OCI-M2 (cell line): ENCODE measurements around the gene AFF4.

Experiments
- DNase-seq: peaks from one replicate; lab custom pipeline; 2025; ENCODE audit not compliant: unreplicated experiment; lab: John Stamatoyannopoulos, UW

Gene AFF4

DNA sequence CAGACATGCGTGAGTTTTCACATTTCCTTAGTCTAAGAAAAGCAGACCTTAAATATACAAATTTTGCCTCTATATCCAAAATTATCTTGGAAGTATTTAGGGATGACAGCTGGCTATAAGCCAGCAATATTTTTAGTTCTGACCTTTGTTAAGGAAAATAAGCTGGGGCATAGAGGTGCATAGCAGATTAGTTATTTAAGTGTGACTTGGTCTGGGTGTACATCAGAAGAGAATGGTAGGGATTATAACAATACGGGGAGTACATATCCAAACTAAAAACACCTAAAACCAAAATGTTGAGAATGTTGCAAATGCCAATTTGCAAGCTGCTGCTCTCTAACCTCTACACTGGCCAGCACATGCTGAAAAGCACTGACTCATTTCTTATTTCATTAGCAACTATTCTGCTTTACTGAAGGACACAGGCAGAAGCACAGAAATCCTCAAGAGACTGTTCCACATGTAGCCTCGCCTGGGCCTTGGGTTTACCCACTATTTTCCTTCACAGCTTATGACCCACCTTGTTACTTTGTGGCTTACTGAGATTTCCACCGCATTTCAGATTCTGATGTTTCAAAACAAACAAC lies 67.6 kb downstream of the AFF4 start:
- no peak for DNase-seq

DNA sequence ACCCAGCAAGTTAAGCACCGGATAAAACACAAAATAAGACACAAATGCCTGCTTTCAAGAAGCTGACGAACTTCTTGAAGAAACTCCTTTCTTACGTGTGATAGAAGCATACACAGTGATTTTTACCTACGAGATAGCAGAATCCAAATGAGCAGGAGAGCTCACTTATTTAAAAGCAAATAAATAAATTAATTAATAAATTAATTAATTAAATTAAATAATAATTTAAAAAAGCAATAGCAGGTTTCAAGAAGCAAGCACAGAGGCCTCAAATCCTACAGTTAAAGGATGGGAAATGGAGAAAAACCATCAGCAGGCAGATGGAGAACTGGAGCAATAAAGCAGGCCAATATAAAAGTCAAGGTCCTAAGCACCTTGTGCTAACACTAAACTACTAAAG lies 72.6 kb downstream of the AFF4 start:
- DNase-seq: no peak

DNA sequence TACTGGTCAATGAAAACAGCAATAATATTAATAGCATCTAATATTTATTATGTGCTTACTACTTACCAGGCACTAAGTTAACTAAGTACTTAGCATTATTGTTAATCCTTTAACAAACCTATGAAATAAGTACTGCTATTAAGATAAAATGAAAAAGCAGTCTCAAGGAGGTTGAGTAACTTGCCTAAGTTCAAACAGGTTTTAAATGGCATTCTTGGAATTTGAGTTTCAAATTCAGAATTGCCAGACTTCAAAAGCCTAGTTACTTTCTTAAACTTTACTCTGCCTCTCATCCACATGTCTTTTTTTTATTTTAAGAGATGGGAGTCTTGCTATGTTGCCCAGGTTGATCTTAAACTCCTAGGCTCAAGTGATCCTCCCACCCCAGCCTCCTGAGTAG lies 73.9 kb downstream of the AFF4 start:
- no peak for DNase-seq

DNA sequence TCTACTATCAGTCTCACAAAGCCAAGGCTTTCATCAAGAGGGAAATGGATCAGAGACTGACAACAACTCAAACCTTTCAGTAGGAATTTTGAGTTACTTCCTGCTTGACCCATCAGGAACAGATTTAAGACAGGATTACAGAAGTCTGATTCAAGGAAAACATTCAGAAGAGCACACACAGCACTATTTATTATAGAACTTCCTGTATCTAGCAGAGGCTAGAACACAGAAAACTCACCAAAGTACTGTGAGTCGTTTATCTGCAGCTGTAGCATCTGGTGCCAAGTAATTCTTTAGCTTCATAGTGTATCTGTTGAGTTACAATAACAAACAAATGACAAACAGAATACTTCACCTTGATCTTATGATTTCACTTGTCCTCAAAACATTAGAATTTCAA lies 76.2 kb downstream of the AFF4 start:
- DNase-seq: no peak

DNA sequence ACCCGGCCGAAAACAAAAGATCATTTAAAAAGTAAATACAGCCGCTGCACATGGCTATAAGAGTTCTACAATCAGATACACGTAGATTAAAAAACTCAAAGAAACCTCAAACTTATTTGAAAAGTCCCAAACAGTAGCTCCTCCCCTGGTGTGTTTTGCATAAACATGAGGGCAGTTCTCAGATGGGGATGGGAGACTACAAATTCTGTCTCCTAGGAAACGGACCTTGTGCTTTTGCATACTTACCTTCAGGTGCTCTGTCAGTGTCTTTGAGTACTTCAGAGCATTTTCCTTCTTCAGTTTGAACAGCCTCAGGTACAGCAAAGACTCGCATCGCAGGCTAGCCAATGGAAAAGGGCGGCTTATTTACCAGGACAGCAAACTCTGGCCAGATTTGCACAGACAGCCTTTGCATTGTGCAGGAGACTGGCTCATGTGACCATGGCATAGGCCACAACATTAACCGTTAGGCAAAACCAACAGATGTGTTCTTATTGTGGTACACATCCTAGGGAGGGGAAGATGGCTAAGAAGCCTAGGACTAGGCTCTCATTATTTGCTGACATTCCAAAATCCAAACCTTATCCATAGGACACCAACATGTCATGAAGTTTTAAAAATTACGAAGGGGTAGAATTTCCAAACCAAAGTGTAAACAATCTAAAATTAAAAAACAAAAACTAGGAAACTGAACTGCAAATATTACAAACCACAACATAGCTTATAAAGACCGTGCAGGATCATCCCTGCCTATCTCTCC lies 77.2 kb downstream of the AFF4 start:
- no peak for DNase-seq

DNA sequence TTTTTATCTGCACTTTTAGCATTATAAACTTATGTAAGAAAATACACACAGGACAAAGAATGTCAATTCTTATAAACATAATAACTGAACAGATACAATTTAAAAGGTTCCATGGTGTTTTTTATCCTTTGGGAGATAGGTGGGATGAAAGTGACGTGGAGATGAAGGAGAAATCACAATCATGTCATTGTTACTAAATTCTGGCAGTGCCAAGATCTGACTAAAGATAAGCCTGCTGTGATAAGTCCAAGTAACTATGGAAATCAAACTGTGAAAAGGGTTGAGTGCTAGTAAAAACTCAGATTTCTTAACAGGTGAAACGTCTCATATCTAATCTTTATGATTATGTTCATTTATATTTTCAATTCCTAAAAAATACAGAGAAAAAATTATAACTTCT lies 78.9 kb downstream of the AFF4 start:
- no peak for DNase-seq

DNA sequence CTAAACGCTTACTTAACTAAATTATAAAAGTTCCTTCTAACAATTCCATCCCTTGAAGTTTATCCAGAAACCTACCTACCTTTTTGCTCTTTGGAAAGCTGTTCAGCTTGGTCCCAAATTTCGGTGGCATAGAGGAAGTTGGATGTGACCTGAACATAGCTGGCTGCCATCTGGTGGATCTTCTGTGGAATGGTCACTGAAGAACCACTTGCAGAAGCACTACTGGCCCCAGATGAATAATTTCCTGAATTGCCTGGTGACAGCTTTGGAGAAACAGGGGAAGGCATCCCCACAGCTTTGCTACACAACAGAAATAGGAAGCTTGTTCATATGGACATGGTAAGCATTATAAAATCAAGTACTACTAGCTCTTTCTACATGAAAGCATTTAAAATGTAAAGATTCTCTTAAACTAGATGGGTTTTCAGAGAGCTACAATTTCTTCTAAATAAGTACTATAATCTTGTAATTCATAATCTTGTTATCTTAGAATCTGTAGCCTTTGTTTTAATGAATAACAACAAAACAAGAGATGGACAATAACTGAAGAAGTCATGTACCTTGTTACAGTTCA lies 80.1 kb downstream of the AFF4 start:
- DNase-seq: no peak

DNA sequence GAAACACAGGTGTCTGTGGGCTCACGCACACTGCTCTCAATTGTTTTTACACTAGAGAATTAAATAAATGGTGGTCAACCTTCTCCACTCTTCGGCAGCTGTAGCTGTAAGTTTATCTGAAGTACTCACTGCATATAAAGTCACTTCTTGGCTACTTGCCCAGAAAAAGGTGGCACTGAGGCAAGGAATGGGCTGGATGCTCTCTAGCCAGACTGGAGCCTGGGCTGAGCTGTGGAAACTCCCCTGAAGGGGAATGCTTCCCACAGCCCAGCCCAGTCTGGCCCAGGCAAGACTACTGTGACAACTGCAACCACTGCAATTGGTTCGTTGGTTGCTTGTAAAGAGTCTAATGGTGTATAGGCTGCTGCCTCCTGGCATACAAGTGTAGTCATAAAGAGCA lies 85.5 kb downstream of the AFF4 start:
- DNase-seq: no peak

DNA sequence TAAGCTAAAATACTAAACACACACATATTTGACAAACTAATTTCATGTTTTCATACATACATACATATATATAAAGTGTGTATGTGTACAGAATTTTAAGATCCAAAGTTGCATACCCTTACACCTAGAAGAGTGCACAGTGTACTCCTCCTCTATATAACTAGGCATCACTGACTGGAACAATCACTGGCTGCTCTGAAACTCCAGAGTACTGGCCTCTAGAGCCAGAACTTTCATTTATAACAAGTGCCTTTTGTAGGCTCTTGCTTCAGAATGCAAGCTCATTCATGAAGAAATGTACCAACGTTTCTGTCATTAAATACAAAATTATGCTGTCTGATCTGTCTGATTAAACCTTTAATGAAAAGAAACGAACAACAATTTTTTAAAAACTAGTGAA lies 86.0 kb downstream of the AFF4 start:
- no peak for DNase-seq

DNA sequence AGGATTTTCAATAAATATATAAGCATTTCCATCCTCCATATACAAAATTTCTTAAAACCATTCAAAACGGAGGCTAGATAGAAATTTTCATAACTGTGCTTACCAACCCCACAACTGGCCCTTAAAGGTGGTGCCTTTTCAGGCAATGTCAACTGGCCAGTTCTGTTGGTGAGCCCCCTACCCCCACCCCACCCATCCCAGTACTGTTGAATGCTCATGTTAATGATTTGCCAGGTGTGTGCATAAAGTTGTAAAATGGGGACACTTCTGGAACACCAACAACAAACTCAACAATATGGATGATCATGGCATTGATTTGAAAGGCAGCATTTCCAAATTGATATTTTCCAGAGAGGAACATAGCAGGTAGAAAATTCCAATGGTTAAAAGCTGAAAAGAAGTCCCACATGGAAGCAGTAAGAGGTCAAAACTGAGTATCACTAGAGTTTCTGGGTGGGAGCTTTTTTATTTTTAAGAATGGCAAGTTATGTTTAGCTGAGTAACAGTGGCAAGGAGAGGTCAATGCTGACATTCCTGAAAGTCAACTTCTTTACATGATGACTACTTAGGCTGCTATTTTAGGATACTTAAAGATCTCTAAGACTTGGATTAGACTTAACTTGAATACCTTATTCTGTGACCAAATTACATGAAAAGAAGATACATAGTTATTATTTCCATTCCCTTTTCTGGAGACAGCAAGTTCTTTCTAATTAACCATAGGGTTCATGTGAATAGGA lies 87.2 kb downstream of the AFF4 start:
- DNase-seq: no peak

DNA sequence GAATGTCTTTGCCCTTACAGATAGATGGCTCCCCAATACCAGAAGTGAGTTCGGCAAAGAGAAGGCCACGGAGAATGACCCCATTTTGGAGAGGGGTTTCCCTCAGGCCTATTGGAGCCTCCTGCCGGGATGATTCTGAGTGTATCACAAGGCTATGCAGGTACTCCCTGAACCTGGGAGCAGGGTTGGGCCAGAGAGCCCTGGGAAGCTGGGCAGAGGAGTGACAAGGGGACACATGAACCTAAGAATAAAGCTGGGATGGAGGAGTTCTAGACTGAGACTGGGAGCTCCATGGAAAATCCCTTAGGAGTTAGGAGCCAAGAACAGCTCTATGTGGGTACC lies 89.5 kb downstream of the AFF4 start:
- DNase-seq: no peak

DNA sequence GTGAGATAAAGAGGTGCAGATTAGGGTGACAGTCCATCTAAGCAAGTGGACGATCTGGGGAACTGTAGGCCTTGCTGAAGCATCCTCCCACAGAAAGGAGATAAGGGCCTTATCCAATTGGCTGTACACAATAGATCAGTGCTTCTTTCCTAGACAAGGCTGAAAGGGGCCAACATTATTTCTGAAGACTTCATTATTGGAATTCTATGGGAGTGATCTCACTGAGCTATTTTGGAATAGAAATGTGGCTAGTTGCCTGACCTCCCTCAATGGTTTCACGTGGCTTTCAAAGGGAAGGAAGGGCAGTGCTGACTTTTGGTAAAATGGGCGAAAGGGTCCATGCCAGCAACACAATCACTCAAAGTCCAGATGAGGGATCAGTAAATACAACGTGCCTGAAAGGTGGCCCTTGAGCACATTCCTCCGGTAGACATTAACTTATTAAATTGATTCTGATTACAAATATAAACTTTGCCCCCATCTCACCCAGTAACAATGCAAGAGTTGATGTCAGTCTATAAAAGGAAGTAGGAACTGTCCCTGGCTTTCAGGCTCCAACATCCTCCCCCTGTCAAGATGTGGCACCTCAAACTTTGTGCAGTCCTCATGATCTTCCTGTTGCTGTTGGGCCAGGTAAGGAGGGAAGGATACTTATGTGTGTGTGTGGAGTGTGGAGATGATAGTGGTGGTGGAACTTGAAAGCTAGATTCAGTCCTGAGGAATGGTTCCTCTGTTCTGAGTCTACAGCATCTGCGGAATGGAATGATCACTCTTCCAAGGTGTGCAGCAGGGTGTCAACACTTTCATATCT lies 90.1 kb downstream of the AFF4 start, which contains the start of gene LEAP2:
Gene LEAP2, plus strand, starts transcription at position 550 of the 811 bp plus-strand sequence. Its CDS starts 27 bp downstream, at position 577.
- DNase-seq: no peak

DNA sequence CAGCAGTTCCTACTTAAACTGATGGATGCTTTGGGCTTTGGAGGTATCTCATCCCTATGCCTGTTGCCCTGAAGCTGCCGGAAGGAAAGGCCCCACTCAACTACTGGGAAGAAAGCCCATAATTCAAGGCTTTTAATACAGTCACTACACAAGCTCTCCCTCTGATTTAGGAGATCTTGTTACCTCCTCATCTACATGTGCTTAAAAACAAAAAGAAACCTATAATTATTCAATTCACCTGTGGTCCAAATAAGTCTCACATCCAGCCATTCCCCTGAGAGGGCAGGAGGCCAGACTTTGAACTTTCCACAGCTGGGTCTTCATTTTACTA lies 90.7 kb downstream of the AFF4 start:
- DNase-seq: no peak

DNA sequence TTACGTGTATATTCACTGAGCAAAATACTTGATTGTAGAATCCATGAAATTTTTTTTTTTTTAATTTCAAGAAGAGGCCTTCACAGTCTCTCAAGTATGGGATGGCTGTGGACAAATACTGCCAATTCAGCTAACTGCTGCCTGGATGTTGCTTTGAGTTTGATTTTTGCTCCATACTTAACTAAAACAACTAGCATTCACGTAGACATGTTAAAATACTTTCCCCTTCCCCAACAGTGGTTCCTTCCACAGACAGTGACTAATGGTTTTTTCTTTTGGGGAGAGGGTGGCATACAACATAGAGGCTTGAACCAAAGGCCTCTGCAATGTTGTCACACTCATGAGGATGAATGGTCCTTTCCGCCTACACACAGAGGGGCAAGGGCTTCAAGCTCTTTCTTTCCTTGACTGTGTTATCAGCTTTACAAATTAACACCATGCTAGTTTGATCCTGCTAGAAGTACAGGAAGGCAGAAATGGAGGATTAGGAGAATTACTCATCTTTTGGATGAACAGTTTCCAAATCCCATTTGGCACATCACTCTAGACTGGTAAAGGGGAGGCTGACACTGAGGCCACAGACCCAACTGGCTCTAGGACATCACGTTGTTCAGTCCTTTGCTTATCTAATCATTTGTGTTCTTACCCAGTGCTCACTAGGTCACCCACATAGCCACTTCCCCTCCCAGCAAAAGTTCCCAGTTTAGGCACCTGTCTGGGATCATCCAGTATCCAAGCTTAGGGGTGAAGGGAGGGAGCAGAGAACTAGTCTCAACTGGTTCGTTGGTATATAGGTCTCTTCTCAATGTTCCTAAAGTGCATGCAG lies 91.8 kb downstream of the AFF4 start:
- DNase-seq: no peak

DNA sequence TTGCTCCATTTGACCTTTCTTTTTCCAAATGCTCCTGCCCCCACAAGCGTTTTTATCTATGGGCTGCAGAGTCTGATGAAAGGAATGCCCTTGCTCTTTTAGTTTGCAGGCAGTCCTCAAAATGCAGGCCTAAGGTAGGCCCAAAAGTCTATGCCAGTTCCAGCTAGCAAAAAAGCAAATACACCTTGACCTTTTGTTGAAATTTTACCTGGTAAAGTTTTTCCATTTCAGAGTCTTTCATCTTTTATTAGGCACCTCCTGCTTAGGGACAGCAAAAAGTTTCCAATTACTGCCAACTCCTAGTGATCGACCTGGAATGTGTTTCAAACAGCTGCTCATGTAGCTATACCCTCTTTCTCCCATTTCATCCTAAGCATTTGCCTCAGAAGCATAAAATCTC lies 92.6 kb downstream of the AFF4 start:
- DNase-seq: no peak

DNA sequence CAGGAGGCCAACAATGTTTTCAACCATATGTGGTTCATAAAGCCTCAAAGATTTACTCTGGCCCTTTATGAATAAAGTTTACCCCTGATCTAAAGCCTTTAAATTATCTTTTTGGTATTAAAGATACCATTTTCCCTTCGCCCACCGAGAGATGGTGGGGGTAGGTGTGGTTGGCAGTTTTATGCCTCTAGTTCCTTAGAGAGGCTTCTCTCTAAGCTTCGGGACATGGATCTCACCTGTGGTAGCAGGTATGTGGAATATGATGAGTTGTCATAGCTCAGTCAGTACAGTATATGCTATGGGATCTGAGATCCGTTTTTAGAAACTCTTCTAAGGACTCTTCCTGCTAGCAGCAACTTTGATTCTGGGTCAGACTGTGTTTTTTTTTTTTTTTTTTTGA lies 94.7 kb downstream of the AFF4 start:
- DNase-seq: no peak

DNA sequence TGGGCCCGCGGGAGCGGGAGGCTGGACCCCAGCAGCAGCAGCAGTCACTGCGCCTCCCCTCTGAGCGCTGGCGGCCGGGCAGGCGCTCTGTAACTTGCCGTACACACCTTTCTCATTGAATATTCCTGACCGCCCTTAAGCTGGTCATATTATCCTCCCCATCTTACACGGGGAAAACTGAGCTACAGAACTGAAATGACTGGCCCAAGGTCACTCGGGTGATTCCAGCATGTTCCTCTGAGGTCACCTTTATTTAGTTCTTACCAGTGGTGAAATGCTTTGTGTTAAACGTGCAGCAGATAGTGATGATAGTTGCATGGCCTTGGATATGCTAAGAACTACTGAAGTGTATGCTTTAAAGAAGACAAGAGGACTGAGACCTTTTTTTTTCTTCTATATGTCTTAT lies 96.4 kb downstream of the AFF4 start:
- DNase-seq: no peak

DNA sequence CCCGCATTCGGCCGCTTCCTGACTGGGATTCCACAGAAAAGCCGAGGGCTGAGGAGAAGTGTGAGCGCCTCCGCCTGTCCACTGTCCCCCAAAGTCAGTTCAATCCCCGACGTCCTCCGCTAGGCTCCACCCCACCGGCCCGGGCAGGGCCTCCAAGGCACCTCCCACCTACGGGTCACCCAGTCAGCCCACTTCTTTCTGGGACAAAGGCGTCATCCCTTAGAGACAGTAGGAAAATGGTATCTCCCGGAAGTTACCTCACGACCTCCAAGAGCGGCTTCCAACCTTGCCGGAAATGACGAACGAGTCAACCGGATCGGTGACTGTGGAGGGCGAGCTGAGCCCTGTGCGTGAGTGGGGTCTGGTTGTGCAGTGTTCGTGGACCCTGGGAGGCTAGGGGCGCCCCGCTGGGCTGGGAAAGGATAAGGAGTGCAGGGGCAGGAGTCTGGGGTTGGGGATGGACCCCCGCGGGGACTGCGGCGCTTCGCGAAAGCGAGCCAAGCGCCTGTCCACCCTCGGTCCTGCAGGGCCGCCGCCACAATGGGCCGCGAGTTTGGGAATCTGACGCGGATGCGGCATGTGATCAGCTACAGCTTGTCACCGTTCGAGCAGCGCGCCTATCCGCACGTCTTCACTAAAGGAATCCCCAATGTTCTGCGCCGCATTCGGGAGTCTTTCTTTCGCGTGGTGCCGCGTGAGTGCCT lies 96.9 kb downstream of the AFF4 start, which contains the start of the genes GDF9 and UQCRQ:
Gene GDF9, minus strand, starts transcription at position 128 of the 704 bp plus-strand sequence. CDS start 1,936 bp downstream, outside the sequence.
Gene UQCRQ, plus strand, starts transcription at position 301 of the 704 bp plus-strand sequence. Its CDS starts 240 bp downstream, at position 541.
- peak; percentile 90 for DNase-seq

DNA sequence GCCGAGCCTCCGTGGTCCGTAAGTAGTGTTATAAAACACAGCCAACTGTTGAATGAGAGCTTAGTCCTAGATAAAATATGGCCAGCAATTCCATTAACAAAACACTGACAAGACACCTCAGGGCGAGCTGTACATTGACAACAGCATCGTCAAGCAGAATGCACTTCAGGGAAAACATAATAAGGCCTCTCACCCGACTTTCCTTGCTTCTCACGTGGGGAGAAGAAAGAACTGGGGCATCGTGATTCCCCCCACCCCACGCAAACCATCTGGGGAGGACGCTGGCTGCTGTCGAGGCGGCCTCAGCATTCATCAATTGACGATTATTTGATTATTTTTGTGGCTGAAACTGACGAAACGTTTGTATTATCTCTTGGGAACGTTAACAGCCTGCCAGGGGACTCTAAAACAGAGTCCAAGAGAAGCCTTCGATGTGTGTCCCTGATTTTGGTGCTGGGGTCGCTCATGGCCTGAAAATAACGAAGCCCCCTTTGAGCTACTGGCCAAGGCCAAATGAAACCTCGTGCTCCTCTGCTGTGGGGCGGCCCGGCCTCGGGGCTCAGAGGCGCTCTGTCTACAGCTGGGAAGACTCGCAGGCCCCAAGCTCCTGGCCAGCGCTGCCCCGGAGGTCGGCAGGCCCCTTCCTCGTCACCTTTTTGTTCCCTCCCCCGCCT lies 97.6 kb downstream of the AFF4 start:
- no peak for DNase-seq
